NK-92 treated with Interleukin-12 subunit alpha and Interleukin-12 subunit beta, amount 100 ng/mL, for 24 hours (cell line): ENCODE data around the gene TRABD2A.
A peak's percentile ranks its signal among the peaks of the same experiment; 100 is the strongest.

Experiments
- DNase-seq: peaks from one replicate; lab custom pipeline; 2025; lab: John Stamatoyannopoulos, UW

The TRABD2A gene

DNA sequence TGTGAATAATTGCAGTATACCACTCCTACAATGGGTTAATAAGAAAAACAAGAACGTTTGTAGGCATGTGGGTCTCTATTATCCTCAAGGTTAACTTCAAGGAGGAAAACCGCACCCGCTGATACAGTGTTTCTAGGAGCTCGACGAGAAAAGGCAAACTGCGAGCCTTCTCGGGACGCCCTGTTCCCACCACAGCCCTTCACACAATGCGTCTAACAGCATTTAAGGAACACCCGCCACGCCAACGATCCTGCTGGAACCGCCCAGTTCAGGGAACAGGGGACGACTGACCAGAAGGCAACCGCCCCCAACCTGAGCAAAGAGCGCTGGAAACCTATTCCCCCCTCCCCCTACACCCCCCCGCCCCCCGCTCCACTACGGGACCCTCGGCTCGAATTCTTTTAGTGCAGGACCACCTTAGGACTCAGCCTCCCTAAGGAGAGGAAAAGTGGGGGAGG, 23.9 kb upstream of the TRABD2A start:
- no peak for DNase-seq

DNA sequence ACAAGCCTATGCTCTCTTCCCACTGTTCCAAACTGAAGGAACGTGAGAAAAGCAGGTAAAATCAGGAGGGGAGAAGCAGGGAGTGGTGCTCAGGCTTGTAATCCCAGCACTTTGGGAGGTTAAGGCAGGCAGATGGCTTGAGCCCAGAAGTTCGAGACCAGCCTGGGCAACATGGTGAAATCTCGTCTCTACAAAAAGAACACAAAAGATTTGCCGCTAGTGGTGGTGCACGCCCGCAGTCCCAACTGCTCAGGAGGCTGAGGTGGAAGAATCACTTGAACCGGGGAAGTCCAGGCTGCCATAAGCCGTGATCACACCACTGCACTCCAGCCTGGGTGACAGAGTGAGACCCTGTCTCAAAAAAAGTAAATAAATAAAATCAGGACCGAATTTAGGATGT, 23.3 kb upstream of the TRABD2A start:
- no peak for DNase-seq

DNA sequence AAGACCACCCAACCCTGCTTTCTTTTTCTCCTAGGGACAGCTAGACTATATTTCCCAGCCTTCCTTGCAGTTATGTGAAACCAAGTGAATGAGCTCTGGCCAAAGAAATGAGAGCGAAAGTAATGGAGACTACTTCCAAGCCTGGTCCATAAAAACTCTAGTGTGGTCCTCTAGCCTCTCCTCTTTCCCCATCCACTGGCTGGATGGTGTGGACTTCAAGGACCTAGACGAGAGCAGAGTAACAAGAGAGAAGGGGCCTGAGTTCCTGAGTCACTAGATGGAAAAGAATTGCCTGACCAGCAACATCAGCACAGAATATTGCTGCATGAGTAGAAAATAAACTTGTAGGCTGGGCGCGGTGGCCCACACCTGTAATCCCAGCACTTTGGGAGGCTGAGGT, 21.6 kb upstream of the TRABD2A start:
- DNase-seq, result no peak

DNA sequence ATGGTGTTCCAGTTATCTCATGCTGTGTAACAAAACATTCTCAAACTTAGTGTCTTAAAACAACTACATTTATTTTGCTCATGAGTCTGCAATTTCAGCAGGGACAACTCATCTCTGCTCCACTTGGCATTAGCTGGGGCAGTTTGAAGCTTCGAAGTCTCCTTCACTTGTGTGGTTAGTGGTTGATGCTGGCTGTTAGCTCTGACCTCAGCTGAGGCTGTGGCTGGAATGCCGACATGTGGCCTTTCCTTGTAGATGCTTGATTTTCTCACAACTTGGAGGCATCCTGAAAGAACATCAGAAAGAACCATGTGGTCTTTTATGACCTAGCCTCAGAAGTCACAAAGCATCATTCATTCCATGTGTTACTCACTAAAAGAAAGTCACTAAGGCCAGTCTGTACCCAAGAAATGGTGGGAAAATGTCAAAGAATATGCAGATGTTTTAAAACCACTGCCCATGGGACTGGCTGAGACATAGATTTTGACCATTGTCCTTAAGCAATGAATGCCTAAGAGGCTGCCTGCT, 20.8 kb upstream of the TRABD2A start:
- no peak for DNase-seq

DNA sequence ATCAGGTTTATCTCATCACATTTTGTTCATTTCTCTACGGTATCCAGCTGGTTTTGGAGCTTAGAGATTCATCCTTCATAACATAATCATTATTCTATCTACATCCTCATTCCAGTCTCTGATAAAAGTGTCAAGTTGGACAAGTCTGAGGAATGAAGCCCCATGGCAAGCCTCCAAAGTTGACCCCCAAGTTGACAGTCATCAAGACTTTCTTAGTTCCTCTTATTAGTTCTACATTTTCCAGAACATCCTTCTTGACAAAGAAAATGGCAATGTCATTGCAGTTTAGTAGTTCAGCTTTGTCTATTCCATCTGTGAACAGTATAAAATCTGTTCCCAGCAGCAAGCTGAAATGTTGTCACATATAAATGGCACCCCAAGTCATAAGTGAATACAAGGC, 20.1 kb upstream of the TRABD2A start:
- DNase-seq, result no peak

DNA sequence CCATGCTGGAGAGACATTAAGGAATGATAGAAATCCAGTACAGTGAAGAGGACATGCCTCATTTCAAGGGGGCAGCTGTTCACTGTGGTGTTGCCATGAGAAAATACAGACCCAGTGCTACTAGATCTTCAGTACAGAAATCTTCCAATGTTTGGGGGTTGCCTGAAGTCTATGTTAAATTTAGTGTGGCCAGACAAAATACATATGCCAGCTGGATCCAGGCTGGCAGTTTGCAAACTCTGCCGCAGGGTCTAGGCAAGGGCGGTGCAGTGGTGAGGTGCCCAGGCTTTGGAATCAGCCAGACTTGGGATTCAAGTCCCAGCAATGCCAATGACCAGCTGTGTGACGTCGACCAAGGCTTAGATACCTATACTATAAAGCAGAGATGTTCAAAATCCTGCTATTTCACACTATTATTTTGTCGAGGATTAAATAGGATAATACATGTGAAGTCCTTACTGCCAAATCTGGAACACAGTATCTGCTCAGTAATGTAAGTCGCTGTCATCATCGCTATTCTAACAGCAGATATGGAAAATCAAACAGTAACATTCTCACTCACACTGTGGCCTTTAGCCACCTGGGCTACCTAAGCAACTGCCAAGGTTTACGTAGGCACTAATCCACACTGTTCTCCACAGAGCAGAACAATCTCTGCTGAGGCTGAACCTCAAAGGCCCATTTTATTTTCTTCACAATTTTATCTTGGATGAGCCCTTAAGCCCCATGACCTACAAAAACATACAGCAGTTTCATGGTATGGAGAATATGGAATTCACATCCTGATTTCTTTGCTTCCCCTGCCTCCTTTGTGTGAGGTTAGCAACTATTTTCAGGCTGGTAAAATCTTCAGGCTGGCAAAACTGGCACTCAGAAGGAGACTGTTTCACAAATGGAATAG, 18.7 kb upstream of the TRABD2A start:
- DNase-seq, result no peak

DNA sequence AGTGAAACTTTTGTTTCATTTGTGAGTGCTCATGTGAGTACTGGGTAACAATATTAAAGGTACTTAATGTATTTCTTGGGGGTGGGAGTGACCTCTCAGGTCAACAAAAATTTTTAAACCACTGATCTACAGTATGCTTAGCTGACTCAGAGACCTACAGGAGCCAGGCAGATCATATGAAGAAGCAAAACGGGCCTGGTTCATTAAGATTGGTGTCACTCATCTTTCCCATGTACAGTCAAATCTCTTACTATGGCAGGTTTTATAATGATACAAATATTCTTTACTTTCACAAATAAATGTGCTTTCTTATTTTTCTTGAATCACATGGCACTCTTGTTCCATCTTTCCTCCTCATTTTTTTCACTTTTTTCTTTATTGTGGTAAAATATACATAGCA, 16.9 kb upstream of the TRABD2A start:
- DNase-seq, result no peak

DNA sequence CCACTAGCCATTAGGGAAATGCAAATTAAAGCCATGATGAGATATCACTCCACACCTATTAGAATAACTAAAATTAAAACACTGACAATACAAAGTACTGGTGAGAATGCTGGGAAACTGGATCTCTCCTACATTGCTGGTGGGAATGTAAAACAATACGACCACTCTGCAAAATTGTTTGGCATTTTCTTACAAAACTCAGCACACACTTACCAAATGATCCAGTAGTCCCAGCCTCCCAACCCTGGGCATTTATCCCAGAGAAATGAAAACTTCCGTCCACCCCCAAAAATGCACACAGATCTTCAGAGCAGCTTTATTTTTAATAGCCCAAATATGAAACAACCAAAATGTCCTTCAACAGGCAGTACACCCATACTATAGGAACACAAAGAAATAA, 15.7 kb upstream of the TRABD2A start:
- no peak for DNase-seq

DNA sequence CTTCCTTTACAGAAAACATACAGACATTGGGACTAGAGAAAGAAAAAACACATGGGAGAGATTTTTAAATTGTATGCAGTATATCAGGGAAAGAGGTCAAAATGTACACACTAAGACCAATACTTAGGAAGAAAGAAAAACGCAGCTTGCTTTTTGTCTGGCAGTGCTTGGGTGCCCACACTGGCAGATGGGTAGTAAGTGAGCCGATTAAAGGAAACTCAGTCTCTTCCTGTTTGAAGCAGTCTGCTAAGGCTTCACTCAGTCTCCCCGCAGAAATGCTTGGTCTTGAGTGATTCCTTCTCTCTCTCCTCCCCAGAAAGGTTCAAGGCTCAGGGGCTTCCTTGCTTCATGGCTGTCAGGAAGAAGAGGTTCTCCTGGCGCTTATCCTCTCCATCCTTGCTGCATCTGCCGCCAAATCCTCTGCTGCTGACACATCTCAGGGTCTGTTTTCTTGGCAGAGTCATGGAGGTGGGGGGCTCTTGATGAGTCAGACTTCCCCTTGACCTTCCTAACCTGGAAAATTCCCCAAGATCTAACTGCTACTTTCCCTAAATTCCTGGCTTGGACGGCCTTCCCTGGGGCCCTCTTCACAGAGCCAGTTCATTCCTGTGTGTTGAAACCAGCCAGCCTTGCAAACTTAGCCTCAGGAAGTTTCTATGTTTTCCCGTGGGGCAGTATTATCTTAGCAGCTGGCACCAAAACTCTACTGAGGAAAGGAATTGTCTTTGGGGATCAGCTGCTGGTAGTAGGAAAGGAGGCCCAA, 14.1 kb upstream of the TRABD2A start:
- no peak for DNase-seq

DNA sequence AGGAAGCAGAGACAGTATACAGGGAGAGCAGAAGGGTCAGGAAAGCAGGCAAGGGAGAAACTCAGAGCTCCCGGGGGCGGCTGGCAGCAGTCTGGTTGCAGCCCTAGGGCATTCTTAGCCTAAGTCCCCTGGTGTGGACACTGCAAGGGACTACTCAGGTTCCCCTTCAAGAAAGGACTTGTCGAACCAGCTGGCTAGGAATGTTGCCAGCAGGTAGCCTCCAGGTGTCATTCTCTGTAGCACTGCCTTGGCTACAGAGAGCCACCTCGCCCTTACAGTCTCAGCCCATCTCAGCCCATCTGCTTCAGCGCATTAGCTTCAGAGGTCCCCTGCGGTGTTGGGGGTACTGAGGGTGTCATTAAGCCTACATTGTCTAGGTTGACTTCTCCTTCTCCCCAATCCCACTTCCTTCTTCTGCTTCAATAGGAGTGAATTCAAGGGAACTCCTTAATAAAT, 13.3 kb upstream of the TRABD2A start:
- no peak for DNase-seq

DNA sequence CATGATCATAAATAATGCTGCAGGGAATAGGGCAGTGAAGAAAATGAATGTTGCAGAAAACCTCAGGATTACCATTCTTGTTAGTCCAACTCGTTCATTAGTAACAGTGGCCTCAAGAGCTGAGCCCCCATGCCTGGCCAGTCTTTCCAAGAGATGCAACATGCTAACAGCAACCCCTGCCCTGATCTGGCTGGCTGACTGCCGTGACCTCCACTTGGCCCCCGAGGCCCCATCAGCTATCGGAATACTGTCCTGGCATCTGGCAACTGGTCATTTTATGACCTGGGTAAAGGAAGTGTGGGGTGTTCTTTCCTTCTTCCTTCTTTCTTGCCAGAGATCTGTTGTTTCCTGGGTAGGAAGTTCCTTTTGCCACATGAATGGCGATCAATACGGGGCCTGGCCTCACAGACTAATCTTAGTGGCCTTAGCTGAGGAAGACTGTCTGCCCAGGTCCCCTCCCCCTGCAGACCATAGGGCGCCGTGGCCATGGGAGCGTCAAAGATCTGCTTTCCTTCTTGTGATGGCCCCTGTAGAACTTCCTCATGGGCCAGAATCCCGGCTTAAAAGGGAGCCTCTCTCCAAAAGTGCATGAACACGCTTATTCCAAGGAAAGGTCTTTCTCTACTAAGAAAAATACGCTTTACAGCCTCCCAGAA, 10.6 kb upstream of the TRABD2A start:
- DNase-seq, result no peak

DNA sequence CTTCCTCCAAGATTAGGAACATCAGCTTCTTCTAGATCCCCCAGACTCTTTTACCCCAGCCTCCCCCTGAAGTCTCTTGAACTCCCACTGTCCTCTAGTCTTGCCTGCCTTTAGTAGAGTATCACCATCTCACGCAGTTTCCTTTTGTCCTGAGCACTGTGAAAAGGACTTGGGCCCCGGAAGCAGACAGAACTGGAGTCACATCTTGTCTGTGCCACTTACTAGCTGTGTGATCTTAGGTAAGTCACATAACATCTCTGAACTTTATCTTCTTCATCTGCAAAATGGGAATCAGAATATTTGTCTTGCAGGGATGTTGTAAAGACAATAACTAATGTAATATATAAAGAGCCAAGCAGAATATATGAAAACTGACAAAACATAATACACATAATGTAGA, 8.4 kb upstream of the TRABD2A start:
- DNase-seq, result no peak

DNA sequence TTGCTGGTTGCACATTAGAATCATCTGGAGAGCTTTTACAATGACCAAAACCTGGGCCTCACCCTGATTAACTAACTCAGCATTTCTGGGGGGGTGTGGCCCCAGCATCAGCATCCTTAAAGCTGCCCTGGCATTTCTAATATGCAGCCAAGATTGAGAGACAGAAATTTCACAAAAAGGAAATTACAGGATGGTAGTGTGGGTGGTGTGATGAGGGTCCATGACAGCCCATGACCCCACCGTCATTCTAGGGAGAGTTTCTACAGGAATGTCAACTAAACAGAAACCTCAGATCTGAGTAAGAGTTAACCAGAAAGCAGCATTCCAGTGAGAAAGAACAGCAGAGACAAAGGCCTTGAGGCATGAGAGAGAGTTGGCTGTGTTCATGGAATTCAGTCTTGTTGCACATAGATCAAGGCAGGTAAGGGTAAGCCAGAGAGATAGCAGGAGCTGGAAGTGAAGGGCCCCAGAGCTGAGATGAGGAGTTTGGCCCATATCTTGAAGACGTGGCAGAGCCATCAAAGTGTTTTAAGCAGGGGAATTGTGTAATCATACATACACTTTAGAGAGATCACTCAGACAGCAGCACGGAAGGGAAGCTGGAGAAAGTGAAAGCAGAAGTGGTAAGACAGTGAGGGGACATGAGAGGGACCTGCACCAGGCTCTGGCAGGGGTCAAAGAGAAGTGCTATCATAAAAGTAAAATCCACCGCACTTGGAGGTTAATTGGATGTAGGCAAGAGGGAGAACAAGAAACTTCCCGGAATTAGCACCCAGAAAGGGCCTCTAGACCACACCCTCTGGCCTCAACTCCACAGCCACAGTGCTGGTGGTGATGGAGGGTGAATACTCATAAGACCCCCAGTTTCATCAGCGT, 7.8 kb upstream of the TRABD2A start:
- DNase-seq, result peak; percentile 43

DNA sequence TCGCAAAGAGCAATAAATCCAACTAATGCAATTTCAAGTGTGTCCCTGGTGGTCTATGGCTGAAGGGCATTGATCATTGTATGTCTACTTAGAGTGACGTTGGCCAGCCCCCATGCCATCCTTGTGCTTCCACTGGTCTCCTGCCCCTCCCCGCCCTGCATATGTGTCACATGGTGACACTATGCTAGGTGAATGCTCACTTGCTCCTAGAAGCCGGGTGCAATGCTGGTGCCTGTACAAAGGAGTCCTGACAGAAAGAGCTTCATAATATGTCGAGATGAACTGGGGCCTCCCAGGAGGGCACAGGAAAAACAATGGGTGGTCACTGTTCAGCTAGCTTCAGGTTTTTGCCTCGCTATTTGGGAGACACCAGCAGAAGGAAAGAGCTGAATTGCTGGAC, 5.9 kb upstream of the TRABD2A start:
- no peak for DNase-seq

DNA sequence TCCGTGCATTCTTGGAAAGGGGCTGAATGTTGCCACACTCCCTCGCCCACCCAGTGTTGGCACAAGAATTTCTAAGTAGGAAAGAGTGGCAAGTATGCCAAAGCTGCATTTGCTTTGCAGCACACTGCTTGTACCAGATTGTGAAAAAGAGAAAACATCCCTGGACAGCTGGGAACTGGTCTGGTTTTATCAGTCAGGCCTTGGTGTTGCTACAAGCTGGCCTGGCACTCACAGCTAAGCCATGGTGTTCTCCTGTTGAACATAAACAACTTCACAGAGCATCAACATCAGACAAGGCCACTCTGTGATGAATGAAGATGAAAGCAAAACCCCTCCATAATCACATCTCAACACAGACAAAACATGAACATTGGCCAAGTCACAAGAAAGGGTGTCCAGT, 4.2 kb upstream of the TRABD2A start:
- no peak for DNase-seq

DNA sequence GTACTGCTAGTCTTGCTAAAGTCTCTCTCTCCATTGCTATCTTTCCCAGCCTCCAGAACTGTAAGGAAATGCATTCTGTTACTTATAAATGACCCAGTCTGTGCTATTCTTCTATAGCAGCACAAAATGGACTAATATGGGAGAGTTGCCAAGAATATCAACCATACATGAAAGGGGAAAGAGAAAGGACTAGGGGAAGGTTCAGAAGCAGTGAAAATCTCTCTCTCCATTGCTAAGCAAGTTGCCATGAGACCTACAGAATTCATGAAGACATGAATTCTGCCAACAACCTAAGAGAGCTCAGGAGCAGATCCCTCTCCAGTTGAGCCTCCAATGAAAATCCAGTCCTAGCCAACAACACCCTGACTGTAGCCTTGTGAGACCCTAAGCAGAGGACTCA, 3.6 kb upstream of the TRABD2A start:
- DNase-seq, result no peak

DNA sequence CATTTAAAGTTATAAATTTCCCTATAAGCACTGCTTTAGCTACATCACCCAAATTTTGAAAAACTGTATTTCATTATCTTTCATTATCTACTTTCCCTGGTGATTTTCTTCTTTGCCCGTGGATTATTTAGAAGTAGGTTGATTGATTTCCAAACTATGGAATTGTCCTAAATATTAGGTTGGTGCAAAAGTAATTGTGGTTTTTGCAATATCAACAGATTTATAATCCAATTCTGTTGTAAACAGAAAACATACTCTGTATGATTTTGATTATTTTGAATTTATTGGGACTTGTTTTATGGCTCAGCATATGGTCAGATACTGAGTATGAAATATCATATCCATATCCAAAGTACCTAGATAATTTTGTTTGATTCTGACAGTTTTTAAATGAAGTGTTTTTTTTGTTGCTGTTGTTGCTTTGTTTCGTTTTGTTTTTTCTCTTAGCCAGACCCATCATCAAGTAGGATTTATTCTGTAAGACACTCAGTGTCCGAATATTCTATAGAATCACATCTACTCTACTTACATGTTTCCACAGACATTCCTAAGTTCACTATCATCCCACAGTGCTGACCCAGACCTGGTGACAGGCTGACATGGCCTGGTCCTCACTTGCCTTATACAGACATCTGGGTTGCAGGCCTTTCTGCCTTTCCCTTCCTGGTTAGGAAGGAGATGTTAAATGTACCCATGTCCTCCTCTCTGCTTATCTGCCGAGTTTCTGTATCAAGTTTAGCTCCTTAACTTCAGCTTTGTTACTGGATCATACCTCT, 2.1 kb upstream of the TRABD2A start:
- DNase-seq, result no peak

DNA sequence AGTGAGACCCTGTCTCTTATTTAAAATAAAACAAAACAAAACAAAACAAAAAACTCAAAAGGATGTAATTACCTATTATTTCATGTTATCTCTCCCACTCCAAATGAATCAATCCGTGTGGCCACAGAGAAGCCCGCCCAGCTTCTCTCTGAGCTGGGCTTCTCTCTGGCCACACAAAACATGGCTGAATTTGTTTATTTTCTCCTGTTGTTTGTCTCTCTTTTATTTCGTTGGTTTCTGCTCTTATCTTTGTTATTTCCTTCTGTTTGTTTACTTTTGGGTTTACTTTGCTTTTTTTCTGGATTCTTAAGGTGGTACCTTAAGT, 1.5 kb upstream of the TRABD2A start:
- no peak for DNase-seq

DNA sequence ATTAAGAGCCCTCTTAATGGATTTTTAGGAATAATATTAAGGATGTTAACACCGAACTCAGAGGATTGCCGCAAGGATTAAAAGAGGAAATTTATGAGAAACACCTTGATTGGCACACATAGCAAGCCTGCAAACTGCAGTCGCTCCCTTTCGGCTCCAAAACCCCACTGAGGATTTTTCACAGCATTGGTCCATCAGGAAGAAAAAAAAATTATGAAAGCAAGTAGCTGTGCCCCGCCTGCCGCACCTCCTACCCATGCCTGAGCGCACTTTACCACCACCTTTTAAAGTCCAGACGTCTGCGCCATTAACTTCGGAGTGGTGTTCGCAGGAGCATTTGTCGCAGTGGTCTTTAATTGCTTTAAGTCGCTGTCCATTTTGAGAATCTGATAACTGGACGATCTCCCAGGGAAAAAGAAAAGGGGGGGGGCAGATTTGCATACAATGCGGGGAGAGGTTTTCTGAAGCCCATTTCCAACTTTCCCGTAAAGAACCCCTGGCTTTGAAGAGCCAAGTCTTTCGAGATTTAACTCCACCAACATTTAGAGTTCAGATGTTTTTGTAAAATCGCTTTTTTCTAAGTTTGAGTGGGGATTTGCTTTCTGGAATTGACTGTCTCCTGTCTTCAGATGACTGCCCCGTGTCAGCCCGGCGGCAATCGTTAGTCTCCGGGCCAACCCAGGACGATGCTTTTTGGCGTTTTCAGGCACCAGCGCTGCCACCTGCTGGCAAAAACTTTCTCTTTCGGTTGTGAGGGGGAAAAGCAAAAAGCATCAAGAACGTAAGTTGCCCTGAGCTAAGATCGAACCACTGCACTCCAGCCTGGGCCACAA, 913 bp upstream of the TRABD2A start:
- DNase-seq, result peak; percentile 78

DNA sequence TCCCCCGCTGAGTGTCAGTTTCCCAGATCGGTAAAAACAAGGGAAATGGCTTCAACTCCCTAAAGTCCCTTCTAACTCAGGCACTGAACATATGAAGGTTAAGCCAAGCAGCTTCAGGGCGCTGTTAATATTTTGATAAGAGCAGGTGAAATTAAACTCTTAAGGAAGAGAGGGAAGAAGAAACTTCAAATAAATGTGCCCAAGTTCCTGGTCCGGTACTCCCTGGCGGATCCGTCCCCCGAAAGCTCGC, 564 bp downstream of the TRABD2A start:
- DNase-seq, result no peak
